GM21528 (cell line): ENCODE measurements around the gene STK10.

Source experiments
- ATAC-seq: cut with Tn5 transposase; IDR thresholded peaks from one replicate; pipeline ENCODE4 v1.9.1; 2021; ENCODE audit warnings: mild to moderate bottlenecking, moderate library complexity; ENCODE audit not compliant: unreplicated experiment, low FRiP score

The STK10 gene

DNA sequence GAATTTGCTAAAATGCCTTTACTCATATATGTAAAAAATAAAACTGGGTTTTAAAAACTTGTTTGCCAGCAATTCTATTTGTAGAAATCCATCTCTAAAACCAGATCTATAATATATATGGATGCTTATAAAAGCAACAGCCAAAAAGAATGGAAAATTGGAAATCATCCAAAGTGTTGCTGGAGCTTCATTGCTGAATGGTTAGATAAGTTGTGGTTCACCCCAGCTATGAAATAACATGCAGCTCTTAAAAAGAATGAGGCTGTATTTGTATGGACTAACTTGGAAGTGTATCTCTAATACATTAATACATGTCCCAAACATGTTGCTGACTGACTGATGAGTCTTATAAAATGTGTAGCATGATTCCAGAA, 76.2 kb downstream of the STK10 start:
- ATAC-seq: no peak

DNA sequence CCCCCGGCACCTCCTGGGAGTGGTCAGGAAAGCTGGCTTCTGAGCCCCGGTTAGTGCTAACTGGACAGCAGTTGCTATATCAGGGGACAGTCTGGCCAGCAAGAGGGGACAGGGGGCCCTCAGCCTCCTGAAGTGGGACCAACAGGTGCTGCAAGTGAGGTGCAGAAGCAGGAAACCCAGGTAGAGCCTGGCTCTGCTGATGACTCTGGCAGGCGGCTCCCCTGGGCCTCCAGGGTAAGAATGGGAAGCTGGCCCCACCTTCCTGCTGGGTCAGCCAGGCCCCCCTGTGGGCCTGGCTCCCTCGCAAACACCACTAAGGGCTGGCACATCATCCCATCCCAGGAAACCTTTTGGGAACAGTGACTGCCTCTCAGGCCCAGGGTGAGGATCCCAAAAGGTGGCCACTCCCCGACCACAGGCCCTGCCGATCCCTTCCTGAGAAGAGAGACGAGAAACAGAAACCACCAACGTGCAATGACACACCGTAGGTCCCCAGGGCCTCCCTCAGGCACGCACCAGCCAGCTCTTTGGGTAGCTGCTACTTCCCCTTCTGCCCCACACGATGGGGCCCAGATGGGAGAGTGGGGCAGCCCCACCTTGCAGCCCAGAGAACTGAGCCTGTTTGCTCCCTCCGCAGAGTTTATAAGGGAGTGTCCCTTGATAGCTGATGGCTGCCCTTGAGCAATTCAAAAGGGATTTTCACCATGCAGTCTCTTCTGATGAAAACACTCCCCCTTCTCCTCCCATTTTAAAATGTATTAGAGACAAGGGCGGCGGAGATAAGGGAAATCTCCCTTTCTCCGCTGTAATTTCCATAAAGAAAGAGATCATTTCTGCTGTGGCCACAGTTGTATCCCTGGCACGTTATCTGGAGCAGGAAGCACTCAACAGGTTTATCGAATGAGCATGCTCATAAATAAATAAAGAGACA, 76.8 kb downstream of the STK10 start:
- peak; percentile 73 for ATAC-seq

DNA sequence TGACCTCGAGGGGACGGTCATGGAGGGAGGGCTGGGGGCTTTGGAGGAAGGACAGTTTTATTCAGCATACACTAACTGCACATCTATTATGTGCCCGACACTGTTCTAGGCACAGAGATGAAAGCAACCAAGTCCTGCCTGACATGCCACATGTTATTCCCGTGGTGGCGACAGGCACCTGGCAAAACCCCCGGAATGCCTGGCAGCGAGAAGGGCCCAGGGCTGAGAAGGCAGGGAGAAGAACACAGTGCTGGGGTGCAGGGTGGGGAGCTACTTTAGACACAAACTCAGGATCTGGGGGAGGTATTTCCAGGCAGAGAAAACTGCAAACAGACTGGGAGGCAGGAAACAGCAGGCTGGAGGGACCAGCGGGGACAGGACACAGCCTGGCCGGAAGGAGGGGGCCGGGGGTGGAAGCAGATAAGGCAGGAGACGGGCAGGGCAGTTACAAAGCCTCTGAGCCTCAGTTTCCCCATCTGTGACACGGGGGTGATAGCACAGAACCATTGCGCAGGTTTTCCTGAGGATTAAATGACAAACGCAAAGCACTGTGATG, 77.7 kb downstream of the STK10 start:
- no peak for ATAC-seq

DNA sequence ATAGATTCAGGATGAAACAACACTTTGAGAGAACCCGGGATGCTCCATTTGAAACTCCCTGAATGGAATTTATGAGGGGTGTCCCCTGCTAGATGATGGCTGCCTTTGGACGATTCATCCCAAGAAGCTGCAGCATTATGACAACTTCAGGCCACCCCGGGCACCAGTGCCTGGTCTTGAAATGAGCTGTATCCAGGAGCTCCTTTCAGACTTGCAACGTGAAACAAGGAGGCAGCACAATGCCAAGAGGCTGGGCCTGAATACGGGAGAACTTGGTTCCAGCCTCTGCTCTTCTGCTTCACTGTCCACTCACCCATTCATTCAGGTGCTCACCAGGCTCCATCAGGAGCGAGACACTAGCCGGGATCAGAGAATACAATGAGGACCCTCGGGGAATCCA, 78.3 kb downstream of the STK10 start:
- ATAC-seq: no peak

DNA sequence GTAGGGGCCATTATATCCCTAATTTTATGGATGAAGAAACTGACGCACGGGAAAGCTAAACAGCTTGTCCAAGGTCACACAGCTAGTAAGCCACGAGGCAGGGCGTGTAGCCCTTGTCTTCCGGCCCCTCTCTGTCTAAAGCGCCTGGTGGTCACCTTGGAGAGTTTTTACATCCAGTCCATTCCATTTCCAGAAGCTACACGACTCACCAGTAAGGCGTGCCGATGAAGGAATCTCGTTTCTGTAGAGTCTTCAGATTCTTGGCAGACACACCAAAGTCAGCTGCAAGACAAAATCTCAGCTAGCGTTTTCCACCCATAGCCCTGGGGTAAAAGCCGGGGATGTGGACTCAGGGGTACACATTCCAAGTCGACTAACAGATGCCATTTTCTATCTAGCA, 80.5 kb downstream of the STK10 start:
- no peak for ATAC-seq

DNA sequence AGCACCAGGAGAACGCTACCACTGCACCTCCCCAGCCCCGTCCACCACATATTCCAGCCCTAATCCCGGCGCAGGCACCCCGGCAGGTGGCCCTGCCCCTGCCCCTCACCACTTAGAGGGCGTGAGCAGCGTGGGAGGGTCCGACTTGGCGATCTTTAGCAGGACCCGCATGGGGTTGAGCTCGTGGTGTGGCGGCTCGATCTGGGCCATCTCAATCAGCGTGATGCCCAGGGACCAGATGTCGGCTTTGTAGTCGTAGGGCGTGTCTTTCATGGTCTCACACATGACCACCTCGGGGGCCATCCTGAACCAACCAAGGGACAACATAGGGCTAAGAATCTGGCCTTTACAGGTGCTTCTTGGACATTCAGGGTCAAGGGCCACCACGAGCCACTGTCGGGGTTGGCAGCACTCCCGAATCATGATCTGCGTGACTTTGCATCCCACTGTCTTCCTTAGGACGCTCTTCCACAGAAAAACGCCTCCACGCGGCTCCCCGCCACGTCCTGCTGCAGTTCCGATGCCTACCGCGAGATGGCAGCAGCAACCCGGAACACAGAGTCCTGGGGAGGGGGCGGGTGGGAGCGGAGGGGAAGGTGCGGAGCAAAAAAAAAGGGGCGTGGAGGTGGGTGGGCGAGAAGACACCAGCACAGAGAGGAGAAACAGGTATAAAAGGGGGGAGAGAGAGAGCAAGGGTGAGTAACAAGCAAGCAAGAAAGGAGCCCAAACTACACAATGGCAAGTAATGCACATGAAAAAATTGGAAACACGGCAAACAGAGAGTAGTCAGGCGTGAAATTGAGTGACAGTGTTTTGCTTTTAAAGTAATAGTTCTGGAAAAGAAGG, 81.3 kb downstream of the STK10 start:
- ATAC-seq: no peak

DNA sequence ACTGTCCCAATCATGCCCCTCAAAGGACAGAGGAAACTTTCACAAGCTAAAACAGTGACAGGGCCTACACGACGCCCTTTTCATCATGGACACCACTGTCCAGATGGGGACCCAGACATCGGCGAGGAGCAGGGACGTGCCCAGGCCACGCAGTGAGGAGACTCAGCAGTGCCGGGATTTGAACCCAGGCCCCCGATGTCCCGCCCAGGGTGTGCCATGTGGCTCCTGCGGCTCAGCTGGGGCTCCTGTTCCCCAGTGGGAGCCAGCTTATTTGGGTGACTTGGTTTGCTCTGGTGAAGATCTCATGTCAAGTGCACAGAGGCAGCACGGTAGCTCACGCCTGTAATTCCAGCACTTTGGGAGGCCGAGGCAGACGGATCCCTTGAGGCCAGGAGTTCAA, 82.2 kb downstream of the STK10 start:
- ATAC-seq: no peak

DNA sequence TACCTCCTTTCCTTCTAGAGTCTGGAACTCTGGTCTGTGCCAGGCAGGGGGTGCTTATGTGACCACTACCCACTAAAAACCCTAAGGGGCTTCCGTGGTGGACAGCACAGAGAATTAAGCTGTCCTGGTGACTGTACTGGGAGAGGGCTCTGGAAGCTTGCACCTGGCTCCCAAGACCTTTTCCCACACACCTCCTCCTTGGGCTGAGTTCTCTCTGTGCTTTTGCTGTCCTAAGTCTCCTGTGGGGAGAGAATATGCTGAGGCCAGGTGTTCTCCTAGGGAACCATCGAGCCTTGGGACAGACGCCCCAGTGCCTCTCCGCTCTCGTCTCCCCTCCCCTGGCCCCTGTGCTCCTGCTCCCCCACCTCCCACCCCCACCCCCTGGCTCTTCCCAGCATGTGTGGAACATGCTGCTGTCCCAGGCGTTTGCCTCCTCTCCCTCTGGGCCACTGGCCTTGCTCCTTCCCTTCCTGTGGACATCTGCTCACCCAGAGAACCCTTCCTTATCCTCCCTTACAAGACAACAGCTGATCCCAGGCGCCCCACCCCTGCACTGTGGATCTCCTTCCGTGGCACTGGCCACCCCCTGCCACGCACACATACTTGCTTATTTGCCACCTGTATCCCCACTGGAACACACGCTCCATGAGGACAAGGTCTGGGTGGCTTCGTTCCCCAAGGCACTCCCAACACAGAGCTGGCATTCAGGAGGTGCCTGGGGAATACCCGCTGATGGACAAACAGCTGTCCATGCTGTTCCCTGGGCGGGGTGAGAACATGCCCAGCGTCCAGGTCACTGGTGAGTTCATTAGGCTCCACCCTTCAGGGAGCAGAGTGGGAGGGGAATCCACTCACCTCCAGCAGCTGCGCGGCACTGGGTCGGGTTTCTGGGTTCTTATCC, 83.0 kb downstream of the STK10 start:
- no peak for ATAC-seq

DNA sequence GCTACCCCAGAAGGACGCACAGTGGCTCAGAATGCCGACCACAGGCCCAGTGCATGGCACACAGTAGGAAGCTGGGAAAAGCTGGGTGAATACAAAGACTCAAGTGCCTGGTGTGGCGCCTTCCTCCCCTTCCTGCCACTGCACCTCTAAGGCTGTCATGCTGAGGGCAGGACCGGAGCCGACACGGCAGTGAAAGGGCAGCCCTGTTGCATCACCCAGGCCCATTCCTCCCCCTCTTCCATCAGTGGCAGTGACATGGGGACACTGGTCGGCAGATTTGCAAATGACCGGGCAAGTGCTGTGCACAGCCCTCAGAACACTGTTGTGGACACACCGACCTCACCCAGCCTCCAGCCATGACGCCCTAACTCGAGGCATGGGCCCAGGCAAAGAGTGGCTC, 84.0 kb downstream of the STK10 start:
- ATAC-seq: no peak

DNA sequence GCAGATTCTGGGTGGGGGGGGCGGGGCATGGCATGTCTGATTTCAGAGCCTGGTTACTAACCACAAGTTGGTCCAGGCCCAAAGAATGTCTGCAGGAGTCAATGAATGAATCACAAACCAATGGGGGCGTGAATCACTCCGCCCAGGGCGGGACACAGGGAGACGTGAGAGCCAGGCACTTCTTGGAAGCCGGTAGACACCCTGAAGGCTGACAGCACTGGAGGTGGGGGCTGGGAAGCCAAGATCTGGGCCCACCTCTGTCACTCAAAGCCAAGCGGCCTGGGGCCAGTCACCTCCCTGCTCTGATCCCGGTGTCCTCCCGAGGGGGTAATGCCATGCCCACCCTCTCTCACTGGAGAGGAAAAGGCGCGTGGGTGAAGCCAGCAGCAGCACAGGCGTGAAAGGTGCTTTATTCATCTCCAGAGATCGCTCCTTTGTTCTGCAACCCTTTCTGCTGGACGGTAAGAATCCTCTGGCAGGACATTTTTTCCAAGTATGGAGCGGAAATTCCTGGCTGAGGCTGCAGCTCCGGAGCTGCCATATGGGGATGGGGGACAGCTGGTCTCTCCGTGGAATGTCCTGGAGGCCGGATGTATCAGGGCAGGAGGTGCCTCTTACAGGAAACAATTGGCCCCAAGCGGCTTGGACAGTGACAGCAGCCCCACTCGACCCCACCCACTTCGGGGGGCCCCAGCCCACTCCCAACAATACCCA, 85.0 kb downstream of the STK10 start:
- no peak for ATAC-seq

DNA sequence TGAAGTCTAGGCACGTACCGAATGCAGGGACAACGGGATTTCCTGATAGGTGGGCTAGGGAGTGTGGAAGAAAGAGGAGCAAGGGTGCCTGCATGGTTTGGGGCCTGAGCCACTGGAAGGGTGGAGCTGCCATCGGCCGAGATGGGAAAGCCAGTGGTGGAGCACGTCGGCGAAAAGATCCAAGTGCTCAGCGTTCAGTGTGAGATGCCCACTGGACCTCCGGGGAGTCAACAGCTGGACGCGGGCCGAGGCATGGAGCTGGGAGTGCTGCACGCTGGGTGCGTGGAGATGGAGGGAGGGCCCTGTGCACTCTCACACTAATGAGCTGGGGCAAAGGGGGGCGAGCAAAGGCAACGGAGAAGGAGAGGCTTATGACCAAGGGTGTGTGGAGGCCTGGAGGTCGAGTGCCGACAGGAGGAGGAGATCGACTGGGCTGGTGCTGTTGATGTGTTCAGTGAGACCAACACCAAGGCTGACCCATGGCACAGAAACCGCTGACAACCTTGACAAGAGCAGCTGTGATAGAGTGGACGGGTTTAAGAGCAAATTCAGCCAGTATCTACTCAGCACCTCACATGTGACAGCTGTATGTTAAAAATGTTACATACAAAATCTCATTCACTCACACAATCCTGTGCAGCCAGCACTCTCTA, 85.7 kb downstream of the STK10 start:
- no peak for ATAC-seq

DNA sequence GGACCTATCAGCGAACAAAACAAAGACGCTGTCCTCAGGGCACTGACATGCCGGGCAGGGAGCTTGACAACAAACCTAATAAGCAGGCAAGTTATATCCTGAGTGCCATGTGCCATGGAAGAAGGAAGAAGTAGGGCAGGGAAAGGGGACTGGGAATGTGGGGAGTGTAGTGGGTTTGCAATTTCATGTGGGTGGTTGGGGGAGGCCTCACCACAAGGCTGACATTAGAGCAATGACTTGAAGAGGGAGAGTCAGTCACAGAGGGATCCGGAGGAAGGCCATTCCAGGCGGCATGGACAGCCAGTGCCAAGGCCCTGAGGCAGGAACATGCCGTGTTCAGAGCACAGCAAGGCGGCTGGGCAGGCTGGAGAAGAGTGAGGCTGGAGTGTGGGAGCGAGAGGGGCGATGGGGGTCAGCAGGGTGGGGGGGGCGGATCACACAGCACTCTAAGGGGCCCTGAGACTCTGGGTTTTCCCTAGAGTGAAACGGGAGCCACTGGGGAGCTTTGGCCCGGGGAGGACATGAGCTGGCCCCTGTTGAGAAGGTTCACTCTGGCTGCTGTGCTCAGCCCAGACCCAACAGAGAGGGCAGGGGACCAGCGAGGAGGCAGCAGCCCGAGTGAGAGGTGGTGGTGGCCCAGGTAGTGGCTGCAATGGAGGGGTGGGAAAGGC, 86.3 kb downstream of the STK10 start:
- ATAC-seq: no peak

DNA sequence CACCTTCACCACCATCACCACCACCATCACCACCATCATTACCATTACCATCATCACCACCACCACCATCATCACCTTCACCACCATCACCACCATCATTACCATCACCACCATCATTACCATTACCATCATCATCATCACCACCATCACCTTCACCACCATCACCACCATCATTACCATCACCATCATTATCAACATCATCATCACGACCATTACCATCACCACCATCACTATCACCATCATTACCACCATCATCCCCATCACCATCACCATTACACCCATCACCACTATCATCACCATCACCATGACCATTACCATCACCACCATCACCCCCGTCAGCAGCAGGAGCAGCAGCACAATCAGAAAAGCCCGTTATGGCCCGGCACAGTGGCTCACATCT, 89.1 kb downstream of the STK10 start:
- ATAC-seq: no peak

DNA sequence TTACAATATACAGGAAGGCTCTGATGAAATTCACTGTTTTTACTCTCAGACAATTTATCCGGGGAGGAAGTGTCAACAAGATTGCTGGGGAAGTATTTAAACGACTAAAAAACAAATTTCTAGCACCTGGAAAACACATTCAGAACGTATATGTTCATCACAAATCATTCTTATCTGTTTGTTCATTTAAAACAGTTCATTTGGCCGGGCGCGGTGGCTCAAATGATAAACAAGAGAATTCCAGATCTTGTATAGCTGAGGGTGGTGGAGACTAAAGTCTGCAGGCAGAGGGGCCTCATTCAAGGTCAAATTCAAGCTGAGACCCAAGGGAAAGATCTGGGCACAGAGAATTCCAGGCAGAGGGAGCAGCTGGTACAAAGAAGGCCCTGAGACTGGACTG, 90.0 kb downstream of the STK10 start:
- no peak for ATAC-seq

DNA sequence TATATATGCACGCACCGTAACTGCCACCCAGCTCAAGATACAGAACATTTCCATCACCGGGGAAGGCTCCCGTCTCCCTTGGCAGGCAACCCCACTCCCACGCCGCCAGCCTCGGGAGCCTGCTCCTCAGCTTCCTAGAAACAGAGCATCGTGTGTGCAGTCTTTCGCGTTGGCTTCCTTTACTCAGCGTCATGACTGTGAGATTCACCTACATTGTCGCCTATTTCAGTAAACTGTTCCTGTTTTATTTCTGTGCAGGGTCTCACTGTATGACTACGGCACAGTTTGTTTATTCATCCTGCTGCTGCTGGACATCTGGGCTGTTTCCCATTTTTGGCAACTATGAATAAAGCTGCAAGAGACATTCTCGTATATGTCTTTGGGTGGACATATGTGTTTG, 90.7 kb downstream of the STK10 start:
- no peak for ATAC-seq

DNA sequence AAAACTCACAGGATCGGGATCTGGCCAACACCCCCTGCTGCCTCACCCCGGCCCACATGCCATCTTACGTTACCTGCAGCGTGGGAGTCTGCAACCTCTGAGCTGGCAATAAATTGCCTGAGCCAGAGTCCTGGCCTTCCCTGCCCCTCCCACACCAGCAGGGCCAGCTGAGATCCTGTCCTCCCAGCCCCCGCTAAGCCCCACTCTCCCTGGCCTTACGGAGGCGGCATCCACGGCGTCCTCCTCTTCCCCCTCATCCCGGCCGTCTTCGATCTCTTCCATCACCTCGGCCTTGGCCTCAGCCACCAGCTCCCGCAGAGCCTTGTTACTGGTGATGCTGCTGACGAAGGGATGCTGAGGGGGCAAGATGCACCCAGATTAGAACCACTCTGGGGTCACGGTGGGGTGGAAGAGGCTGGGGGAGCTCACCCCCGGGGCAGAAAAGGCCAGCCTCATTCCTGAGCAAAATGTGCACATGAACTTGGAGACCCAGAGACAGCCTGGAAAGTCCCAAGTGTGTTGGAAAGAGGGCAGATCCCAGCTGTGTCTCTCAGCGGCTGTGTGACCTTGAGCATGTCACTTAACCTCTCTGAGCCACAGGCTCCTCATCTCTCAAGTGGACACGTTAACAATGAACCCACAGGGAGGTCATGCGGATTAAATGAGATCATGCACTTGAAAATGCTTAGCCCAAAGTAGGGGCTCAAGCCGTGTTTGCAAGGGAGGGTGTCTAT, 91.7 kb downstream of the STK10 start:
- no peak for ATAC-seq

DNA sequence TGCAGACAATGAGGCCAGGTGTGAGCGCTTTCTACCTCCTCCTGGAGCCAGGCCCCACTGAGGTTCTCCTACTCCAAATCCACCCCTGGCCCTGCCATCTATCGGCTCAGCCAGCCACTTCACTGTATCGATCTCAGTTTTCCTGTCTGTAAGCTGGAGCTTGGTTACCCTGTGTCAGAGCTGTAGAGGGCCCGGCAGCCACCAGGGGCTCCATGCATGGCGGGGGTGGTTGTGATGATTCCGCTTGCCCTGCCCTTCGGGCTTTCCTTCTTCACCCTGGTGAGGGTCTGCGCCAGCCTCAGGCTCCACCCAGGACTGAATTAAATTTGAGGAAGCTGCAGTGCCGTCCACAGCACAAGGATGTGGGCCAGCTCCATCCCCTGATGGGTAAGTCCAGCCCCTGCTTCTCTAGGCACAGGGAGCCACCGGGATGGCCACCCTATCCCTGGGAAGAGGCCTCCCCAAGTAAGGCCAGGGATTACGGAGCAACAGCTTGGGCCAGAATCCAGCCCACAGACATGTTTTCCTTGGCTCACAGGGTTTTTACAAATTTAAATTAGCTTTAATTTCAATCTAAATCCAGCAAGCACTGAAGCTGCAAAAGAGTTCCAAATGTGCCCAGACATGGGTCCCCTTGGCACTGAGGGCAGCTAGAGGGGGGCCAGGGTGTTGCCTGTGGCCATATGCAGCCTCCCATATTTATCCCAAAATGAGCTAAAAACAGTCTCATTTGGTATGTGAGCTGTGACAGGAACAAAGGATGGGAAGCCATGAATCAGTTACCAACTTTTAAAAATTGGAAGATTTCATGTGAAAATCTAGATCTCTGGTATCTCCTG, 92.4 kb downstream of the STK10 start:
- ATAC-seq: no peak
